Astrocyte of the spinal cord (primary cell): ENCODE data around the gene PIK3R2.
"Not testable (repeated sequence)": the region's sequence is repeated elsewhere in the genome, so short reads cannot be mapped to it uniquely, and the experiment has no call there.

Experiments used
- DNase-seq: peaks from one replicate; pipeline ENCODE4 v3.0.0; 2011; ENCODE audit warnings: low read depth, low spot score
- H3K4me3 ChIP-seq: 2 replicates; pipeline ENCODE4 v1.5.1; 2011; ENCODE audit warnings: low read depth, mild to moderate bottlenecking, low read length, moderate library complexity
- CTCF ChIP-seq: IDR thresholded peaks from 2 replicates; pipeline ENCODE4 v1.5.1; 2012; ENCODE audit warnings: low read depth, mild to moderate bottlenecking, low read length, inconsistent platforms
- in situ Hi-C: cut with HindIII; loops from 2 replicates; pipeline ENCODE4 v1.10.0; 2017; ENCODE audit warnings: low sequenced_read_pairs

The PIK3R2 gene

GRCh38 chr19:18157465-18158063 is 4.6 kb downstream of the PIK3R2 start:
- no peak for DNase-seq
- in situ Hi-C loops: no loop called here
- TF ChIP-seq CTCF: no peak
- no peak overlapping the region for H3K4me3 ChIP-seq

GRCh38 chr19:18158467-18158866 is 5.5 kb downstream of the PIK3R2 start:
- in situ Hi-C loops: no loop called here
- no peak for TF ChIP-seq CTCF
- no peak for DNase-seq
- H3K4me3 ChIP-seq: no peak overlapping the region

GRCh38 chr19:18159059-18159616 is 6.2 kb downstream of the PIK3R2 start:
- H3K4me3 ChIP-seq, in situ Hi-C loops, DNase-seq: not testable (repeated sequence)

GRCh38 chr19:18159810-18160209 is 6.8 kb downstream of the PIK3R2 start:
- H3K4me3 ChIP-seq: no peak overlapping the region
- in situ Hi-C loops: no loop called here
- DNase-seq: no peak
- no peak for TF ChIP-seq CTCF

DNA sequence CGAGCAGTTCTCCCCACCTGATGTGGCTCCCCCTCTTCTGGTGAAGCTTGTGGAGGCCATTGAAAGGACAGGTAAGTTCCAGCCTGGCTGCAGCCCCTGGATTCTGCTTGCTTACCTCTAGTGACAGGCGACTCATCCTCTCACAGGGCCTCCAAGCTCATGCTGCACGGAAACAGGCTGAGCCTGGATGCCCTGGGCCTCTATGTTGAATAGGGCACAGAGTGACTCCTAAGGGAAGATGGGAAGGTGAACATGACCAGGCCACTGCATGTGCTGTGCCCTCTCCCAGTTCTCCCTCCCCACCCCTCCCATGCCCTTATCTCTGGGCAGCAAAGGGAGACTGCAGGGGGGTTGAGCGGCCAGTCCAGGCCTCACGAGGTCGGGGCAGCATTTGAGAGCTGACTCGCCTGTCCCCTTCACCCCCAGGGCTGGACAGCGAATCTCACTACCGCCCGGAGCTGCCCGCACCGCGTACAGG is 7.6 kb downstream of the PIK3R2 start:
- in situ Hi-C loops: no loop called here
- DNase-seq: no peak
- TF ChIP-seq CTCF: no peak
- no peak overlapping the region for H3K4me3 ChIP-seq

DNA sequence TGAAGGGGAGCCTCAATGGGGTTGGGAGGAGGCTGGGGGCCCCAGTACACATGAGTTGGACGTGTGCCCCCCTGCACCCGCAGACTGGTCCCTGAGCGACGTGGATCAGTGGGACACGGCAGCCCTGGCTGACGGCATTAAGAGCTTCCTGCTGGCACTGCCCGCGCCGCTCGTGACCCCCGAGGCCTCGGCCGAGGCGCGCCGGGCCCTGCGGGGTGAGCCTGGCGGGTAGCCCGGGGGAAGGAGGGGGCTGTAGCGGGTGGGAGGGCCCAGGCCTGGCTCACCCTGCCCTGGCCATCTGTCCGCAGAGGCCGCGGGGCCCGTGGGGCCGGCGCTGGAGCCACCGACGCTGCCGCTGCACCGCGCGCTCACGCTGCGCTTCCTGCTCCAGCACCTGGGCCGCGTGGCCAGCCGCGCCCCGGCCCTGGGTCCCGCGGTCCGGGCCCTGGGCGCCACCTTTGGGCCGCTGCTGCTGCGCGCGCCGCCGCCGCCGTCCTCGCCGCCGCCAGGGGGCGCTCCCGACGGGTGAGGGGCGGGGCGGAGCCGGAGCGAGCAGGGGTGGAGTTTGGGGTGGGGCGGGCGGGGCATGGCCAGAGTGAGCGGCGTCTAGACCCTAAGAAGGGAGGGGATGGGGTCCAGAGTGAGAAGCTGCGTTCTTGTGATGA is 8.1 kb downstream of the PIK3R2 start:
- DNase-seq: peak; percentile 32
- in situ Hi-C loops: no loop called here
- TF ChIP-seq CTCF: peak; percentile 52
- H3K4me3 ChIP-seq: no peak overlapping the region

- in situ Hi-C loops: no loop called here
- H3K4me3 ChIP-seq: no peak overlapping the region
- DNase-seq: no peak
- no peak for TF ChIP-seq CTCF
Measured at GRCh38 chr19:18161636-18162002, 8.7 kb downstream of the PIK3R2 start.
